ENCODE measurements around the gene CTNNA2. TPM values are rescaled to one million over a fixed set of nuclear protein-coding genes. Genes with fewer than 3 reads are reported as not detected.
A peak's percentile ranks its signal among the peaks of the same experiment; 100 is the strongest.

CTNNA2 gene
- total and polyA plus RNA-seq, 8 donors: 0.28 to 5.7 (median 0.44) TPM; not detected in 4

DNA sequence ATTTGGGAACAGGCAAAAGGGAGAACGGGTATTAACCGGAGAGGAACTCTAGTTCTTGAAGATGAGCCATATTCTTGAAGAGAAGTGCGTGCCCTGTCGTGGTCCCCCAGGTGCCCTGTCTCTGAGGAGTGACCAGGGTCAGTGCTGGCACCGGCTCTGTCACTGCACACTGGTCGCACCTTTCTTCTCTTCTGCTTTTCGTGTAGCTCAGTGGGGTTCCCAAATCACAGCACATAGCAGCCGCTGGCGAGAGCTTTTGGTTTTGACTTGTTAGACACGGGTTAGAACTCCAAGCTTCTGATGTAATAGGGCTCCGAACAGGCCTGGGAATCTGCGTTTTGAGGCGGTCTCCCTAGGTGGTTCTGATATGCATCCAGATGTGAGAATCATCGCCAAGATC is 810.1 kb downstream of the CTNNA2 start:
- Histone ChIP-seq H3K4me3 (no peak overlapping the region), H3K27me3 (peaks cover 0 to 41% (median 0%) of the 10 kb centered on the region in 3 donors), H3K27ac (no peak overlapping the region), H3K36me3 (no peaks in the 10 kb centered on the region), H3K9me3 (no peaks in the 10 kb centered on the region), H3K4me1 (peaks cover 0 to 8% (median 0%) of the 10 kb centered on the region in 4 donors)
- no peak for TF ChIP-seq POLR2A (IDR thresholded peaks at IDR 0.05)
- no peak for TF ChIP-seq EP300 (IDR thresholded peaks at IDR 0.05)
- TF ChIP-seq POLR2AphosphoS5 (IDR thresholded peaks at IDR 0.05): no peak
- TF ChIP-seq CTCF (IDR thresholded peaks at IDR 0.05): no peak
- 45 to 58% (median 49%) methylated on average over 14 of the region's 14 CpGs for WGBS, 5 donors
- no peak for DNase-seq
- intact Hi-C loops (cut with DNase I; ENCODE audit: low total_unique reads): no loop called here

DNA sequence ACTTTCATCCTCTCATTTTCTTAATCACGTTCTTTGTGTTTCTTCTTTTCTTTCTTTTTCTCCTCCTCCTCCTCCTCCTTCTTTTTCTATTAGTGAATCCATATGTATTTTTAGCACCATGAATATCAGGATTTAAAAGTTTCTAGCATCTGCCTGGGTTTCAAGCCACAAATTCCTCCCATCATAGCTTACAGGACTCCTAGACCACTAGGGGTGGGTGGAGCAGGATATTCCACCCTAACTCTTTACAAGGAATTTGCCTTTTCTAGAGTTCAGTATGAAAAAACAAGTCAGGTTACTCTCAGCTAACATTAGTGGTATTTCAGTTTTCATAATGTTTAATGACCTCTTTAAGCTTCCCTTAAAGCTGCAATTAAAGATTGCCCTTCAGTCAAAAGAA is 810.8 kb downstream of the CTNNA2 start:
- DNase-seq: no peak
- Histone ChIP-seq H3K9me3 (no peaks in the 10 kb centered on the region), H3K27ac (no peak overlapping the region), H3K4me3 (no peak overlapping the region), H3K27me3 (peaks cover 0 to 41% (median 0%) of the 10 kb centered on the region in 3 donors), H3K4me1 (peaks cover 0 to 8% (median 0%) of the 10 kb centered on the region in 4 donors), H3K36me3 (no peaks in the 10 kb centered on the region)
- intact Hi-C loops (cut with DNase I; ENCODE audit: low total_unique reads): no loop called here
- WGBS, 5 donors: 48 to 71% (median 61%) methylated on average over 1 of the region's 1 CpG
- TF ChIP-seq POLR2AphosphoS5 (IDR thresholded peaks at IDR 0.05) (no peak), EP300 (IDR thresholded peaks at IDR 0.05) (no peak), POLR2A (IDR thresholded peaks at IDR 0.05) (no peak), CTCF (IDR thresholded peaks at IDR 0.05) (no peak)

DNA sequence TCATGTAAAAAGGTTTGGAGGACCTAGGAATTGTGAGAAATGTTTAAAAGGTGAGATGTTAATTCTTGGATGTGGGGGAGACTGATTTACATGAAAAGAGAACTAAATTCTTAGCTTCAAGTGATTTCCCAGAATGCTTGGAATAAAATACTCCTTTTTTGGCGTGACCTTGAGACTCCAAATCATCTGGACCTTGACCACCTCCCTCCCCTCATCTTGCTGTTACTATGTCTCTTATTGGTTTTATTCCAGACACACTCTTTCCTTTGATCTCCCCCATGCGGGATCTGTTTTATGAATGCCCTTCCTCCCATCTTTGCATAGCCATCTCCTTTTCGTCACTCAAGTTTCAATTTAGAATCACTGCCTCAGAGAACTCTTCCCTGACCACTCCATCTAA is 811.7 kb downstream of the CTNNA2 start:
- TF ChIP-seq CTCF (IDR thresholded peaks at IDR 0.05) (no peak), POLR2A (IDR thresholded peaks at IDR 0.05) (no peak), EP300 (IDR thresholded peaks at IDR 0.05) (no peak), POLR2AphosphoS5 (IDR thresholded peaks at IDR 0.05) (no peak)
- intact Hi-C loops (cut with DNase I; ENCODE audit: low total_unique reads): no loop called here
- DNase-seq: no peak
- peaks cover 0 to 8% (median 0%) of the 10 kb centered on the region in 4 donors for H3K4me1 ChIP-seq
- no peak overlapping the region for H3K27ac ChIP-seq
- H3K9me3 ChIP-seq: no peaks in the 10 kb centered on the region
- peaks cover 0 to 41% (median 0%) of the 10 kb centered on the region in 3 donors for H3K27me3 ChIP-seq
- no peak overlapping the region for H3K4me3 ChIP-seq
- WGBS, 5 donors: 79 to 91% (median 88%) methylated on average over 3 of the region's 3 CpGs
- no peaks in the 10 kb centered on the region for H3K36me3 ChIP-seq

DNA sequence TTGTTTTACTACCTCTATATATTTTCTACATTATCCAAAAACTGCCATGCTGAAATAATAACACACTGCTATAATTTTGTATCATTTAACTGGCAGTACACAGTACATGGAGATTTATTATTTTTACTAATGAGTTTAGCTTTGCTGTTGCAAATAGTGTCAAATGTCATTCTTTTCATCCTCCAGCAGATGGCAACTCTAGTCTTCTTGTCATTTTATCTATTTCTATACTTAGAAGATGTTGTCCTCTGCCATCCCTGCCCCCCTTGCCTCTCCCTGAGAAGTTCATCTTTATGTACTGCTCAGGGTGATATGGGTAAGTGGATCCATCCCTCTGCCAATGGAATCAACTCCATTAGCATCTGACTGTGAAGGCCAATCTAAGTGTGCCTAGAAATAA is 813.4 kb downstream of the CTNNA2 start:
- Histone ChIP-seq H3K9me3 (no peaks in the 10 kb centered on the region), H3K27me3 (peaks cover 0 to 38% (median 0%) of the 10 kb centered on the region in 3 donors)
- intact Hi-C loops (cut with DNase I; ENCODE audit: low total_unique reads): no loop called here

GRCh38 chr2:80326861-80327260 is 814.0 kb downstream of the CTNNA2 start:
- 61 to 86% (median 68%) methylated on average over 1 of the region's 1 CpG for WGBS, 5 donors
- H3K4me1 ChIP-seq: peaks cover 0 to 8% (median 0%) of the 10 kb centered on the region in 4 donors
- no peak overlapping the region for H3K27ac ChIP-seq
- no peak overlapping the region for H3K4me3 ChIP-seq
- TF ChIP-seq POLR2A (IDR thresholded peaks at IDR 0.05): no peak
- no peak for TF ChIP-seq CTCF (IDR thresholded peaks at IDR 0.05)
- TF ChIP-seq POLR2AphosphoS5 (IDR thresholded peaks at IDR 0.05): no peak
- no peak for TF ChIP-seq EP300 (IDR thresholded peaks at IDR 0.05)
- DNase-seq: no peak
- H3K9me3 ChIP-seq: no peaks in the 10 kb centered on the region
- H3K36me3 ChIP-seq: no peaks in the 10 kb centered on the region
- intact Hi-C loops (cut with DNase I; ENCODE audit: low total_unique reads): no loop called here
- H3K27me3 ChIP-seq: peaks cover 0 to 36% (median 0%) of the 10 kb centered on the region in 3 donors

More for the DNA sequence above, 813.4 kb downstream of the CTNNA2 start:
- Histone ChIP-seq H3K4me3 (no peak overlapping the region), H3K27ac (no peak overlapping the region), H3K36me3 (no peaks in the 10 kb centered on the region), H3K4me1 (peaks cover 0 to 8% (median 0%) of the 10 kb centered on the region in 4 donors)
- no peak for TF ChIP-seq EP300 (IDR thresholded peaks at IDR 0.05)
- TF ChIP-seq POLR2A (IDR thresholded peaks at IDR 0.05): no peak
- DNase-seq: peak in 1 of 2 donors; percentile 36
